ENCODE results near the gene FGF21.

Gene FGF21

GRCh38 chr19:48716562-48717291 lies 38.6 kb upstream of the FGF21 start:
- no peak overlapping the region for H3K4me3 ChIP-seq (ENCODE audit: low read depth, low read length)
- ChIA-PET CTCF (no interaction called here), POLR2A (interaction anchor here (0.9 to 1.4 kb wide), 3 partner anchors 9 to 98 kb away, joined by 5 to 6 read pairs (median 6); partner anchors contain the start of genes RPL18 and SPHK2)
- H3K9me3 ChIP-seq (ENCODE audit: control insufficient read depth, insufficient read depth, low read depth, low read length): no peaks in the 10 kb centered on the region
- H3K4me1 ChIP-seq (ENCODE audit: control insufficient read depth, insufficient read depth, low read length): peaks cover 13% of the 10 kb centered on the region
- no peaks in the 10 kb centered on the region; a peak in 1 of 3 replicates for H3K36me3 ChIP-seq (ENCODE audit: control insufficient read depth in 2 of 2, insufficient read depth in 1 of 2, low read length in 2 of 2)
- H3K27ac ChIP-seq (ENCODE audit: extremely low read depth, low read depth, low read length): peak overlapping the region; percentile 52; the same call in 1 of the 2 replicates
- TF ChIP-seq ZSCAN16 (tag by site-specific recombination; IDR thresholded peaks at IDR 0.05): no peak
- TF ChIP-seq ZSCAN4 (tag by site-specific recombination; IDR thresholded peaks at IDR 0.05): no peak
- TF ChIP-seq ZNF184 (tag by site-specific recombination; IDR thresholded peaks at IDR 0.05): no peak
- TF ChIP-seq ZNF670 (tag by site-specific recombination; IDR thresholded peaks at IDR 0.05; ENCODE audit: low read depth): no peak
- TF ChIP-seq ZNF629 (tag by site-specific recombination; IDR thresholded peaks at IDR 0.05): no peak
- peak; percentile 45 for TF ChIP-seq ZNF341 (tag by site-specific recombination; IDR thresholded peaks at IDR 0.05; ENCODE audit: low read depth)
- TF ChIP-seq ZNF501 (tag by site-specific recombination; IDR thresholded peaks at IDR 0.05): 0 out of 2 replicates have a peak, but pooled peaks have one; percentile 72
- TF ChIP-seq ZNF274 (IDR thresholded peaks at IDR 0.05; ENCODE audit: low read length): no peak
- TF ChIP-seq ZNF274 (tag by site-specific recombination; IDR thresholded peaks at IDR 0.05; ENCODE audit: borderline replicate concordance): no peak
- TF ChIP-seq ZNF624 (tag by site-specific recombination; IDR thresholded peaks at IDR 0.05): no peak
- TF ChIP-seq ZNF621 (tag by site-specific recombination; IDR thresholded peaks at IDR 0.05): no peak
- TF ChIP-seq ZNF664 (tag by site-specific recombination; IDR thresholded peaks at IDR 0.05): no peak
- TF ChIP-seq ZNF114 (tag by site-specific recombination; IDR thresholded peaks at IDR 0.05): no peak
- no peak for TF ChIP-seq ZFP69B (tag by site-specific recombination; IDR thresholded peaks at IDR 0.05)
- no peak for TF ChIP-seq ZNF791 (tag by site-specific recombination; IDR thresholded peaks at IDR 0.05)
- peak; percentile 94 for TF ChIP-seq EGR2 (tag by site-specific recombination; IDR thresholded peaks at IDR 0.05; ENCODE audit: low read depth)
- TF ChIP-seq PRDM1 (tag by site-specific recombination; IDR thresholded peaks at IDR 0.05): no peak
- no peak for TF ChIP-seq SCRT2 (tag by site-specific recombination; IDR thresholded peaks at IDR 0.05)
- peak; percentile 88 for TF ChIP-seq ZBTB8A (tag by site-specific recombination; IDR thresholded peaks at IDR 0.05)
- TF ChIP-seq KLF17 (tag by site-specific recombination; IDR thresholded peaks at IDR 0.05): peak; percentile 80
- TF ChIP-seq ZNF174 (tag by site-specific recombination; IDR thresholded peaks at IDR 0.05): no peak
- peak; percentile 64 for TF ChIP-seq ZNF366 (tag by site-specific recombination; conservative IDR thresholded peaks at IDR 0.05)
- peak; percentile 72 for TF ChIP-seq ZNF24 (tag by site-specific recombination; IDR thresholded peaks at IDR 0.05)
- no peak for TF ChIP-seq ZNF776 (tag by site-specific recombination; IDR thresholded peaks at IDR 0.05; ENCODE audit: borderline replicate concordance)
- TF ChIP-seq SP3 (tag by site-specific recombination; IDR thresholded peaks at IDR 0.05): peak; percentile 90
- peak; percentile 84 for TF ChIP-seq ZBTB48 (tag by site-specific recombination; IDR thresholded peaks at IDR 0.05)
- no peak for TF ChIP-seq GLI2 (tag by site-specific recombination; IDR thresholded peaks at IDR 0.05; ENCODE audit: borderline replicate concordance, low read depth)
- no peak for TF ChIP-seq ELK4 (IDR thresholded peaks at IDR 0.05; ENCODE audit: borderline replicate concordance, low read depth, low read length)
- TF ChIP-seq ZNF202 (tag by site-specific recombination; IDR thresholded peaks at IDR 0.05; ENCODE audit: borderline replicate concordance): no peak
- TF ChIP-seq KLF16 (tag by site-specific recombination; IDR thresholded peaks at IDR 0.05): peak; percentile 91; the same call in 1 of the 2 replicates
- TF ChIP-seq GLIS2 (tag by site-specific recombination; IDR thresholded peaks at IDR 0.05): peak; percentile 87; the same call in 1 of the 2 replicates
- TF ChIP-seq ZNF658 (tag by site-specific recombination; IDR thresholded peaks at IDR 0.05): no peak
- peak; percentile 6; the same call in 1 of the 2 replicates for TF ChIP-seq BCL11A (tag by site-specific recombination; IDR thresholded peaks at IDR 0.05; ENCODE audit: low read depth)
- TF ChIP-seq SETDB1 (IDR thresholded peaks at IDR 0.05; ENCODE audit: insufficient read length, low read length): no peak
- TF ChIP-seq ZNF610 (tag by site-specific recombination; IDR thresholded peaks at IDR 0.05; ENCODE audit: borderline replicate concordance): no peak
- TF ChIP-seq GLIS1 (tag by site-specific recombination; IDR thresholded peaks at IDR 0.05): peak; percentile 75
- TF ChIP-seq ZNF660 (tag by site-specific recombination; IDR thresholded peaks at IDR 0.05): no peak
